Prostate gland (tissue), 2 donors: Measurements from ENCODE around the gene RXYLT1. TPM values are rescaled to one million over a fixed set of nuclear protein-coding genes. Genes with fewer than 3 reads are reported as not detected.
"Not testable (repeated sequence)": the region's sequence is repeated elsewhere in the genome, so short reads cannot be mapped to it uniquely, and the experiment has no call there.

ENCODE experiments used
- DNase-seq: peaks from one replicate; pipeline ENCODE4 v3.0.0-alpha.2; 2019; ENCODE audit warnings: low spot score
- H3K27ac ChIP-seq, 2 donors: fragments of 200-600 bp; sonication (generic); 2 replicates each; pipeline ENCODE4 v1.5.1; 2017 to 2019
- H3K27me3 ChIP-seq: fragments of 200-600 bp; sonication (generic); replicated peaks from 2 replicates; pipeline ENCODE4 v1.5.1; 2019; ENCODE audit not compliant: insufficient read depth
- H3K36me3 ChIP-seq, 2 donors: fragments of 200-600 bp; sonication (generic); 1 replicate in 1 of 2; 2 replicates in 1 of 2; pipeline versions ENCODE4 v1.5.1 to v1.8.1; 2017 to 2019
- H3K4me1 ChIP-seq: fragments of 200-600 bp; sonication (generic); replicated peaks from 2 replicates; pipeline ENCODE4 v1.5.1; 2019
- H3K4me3 ChIP-seq, 2 donors: fragments of 200-600 bp; sonication (generic); 2 replicates each; pipeline ENCODE4 v1.5.1; 2017 to 2019
- H3K9me3 ChIP-seq: fragments of 200-600 bp; sonication (generic); 2 replicates; pipeline ENCODE4 v1.5.1; 2017
- POLR2A ChIP-seq: fragments of 450-650 bp; IDR thresholded peaks from one replicate; pipeline ENCODE4 v1.6.1; 2016; ENCODE audit warnings: antibody characterized with exemption, mild to moderate bottlenecking
- POLR2AphosphoS5 ChIP-seq: sonication (generic); formaldehyde crosslinking; IDR thresholded peaks from one replicate; pipeline ENCODE4 v1.6.1; 2017; ENCODE audit warnings: antibody characterized with exemption
- WGBS: methylation state at CpG from one replicate; pipeline ENCODE4 v1.1.5; 2018; 5-methylcytosine and 5-hydroxymethylcytosine counted together
- intact Hi-C: fragments of 100-400 bp; cut with DNase I; formaldehyde crosslinking; loops from one replicate; pipeline ENCODE4 v1.14.2; 2022
- total RNA-seq, 2 donors: library from RNA; depleted of rRNA; stranded (reverse); fragments of >200 nt; gene quantifications; one replicate each; pipeline ENCODE4 v1.1.0, GENCODE V29; 2016
- TF ChIP-seq, protein P1 (sequence below), 4 experiments: fragments of 200-600 bp in 2 of 4; fragments of 450-650 bp in 2 of 4; sonication (generic) in 2 of 4; IDR thresholded peaks; 1 replicate in 3 of 4; 2 replicates in 1 of 4; pipeline ENCODE4 v1.5.1; 2016 to 2019; ENCODE audit warnings: antibody characterized with exemption in 4 of 4, mild to moderate bottlenecking in 2 of 4, moderate library complexity in 2 of 4

RXYLT1 gene
- total RNA-seq, 2 donors from 2014 or later, result 23.7 to 32.9 TPM

DNA sequence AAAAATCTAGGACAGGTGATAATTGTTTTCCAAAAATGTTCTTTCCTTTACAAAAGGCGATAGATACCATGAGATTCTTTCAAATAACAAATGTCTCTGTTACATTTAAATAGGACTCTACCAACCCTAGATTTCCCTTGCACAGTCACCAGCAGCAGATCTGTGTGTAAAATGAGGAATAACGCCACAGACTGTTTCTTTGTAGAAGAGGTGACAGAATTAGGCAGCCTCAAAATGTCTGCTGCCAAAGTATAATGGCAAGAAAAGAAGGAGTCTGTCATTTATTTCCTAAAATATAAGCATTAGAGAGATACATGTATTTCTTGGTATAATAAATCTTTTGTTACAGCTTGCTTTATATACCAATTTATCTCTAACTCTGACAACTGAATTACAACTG lies 56.3 kb downstream of the RXYLT1 start:
- Histone ChIP-seq H3K36me3 (no peaks in the 10 kb centered on the region), H3K27ac (no peak overlapping the region), H3K9me3 (no peaks in the 10 kb centered on the region), H3K27me3 (no peaks in the 10 kb centered on the region), H3K4me3 (no peak overlapping the region), H3K4me1 (no peaks in the 10 kb centered on the region)
- WGBS, result 65% methylated on average over 2 of the region's 2 CpGs
- no peak for TF ChIP-seq POLR2AphosphoS5
- intact Hi-C loops, result no loop called here
- DNase-seq, result no peak

DNA sequence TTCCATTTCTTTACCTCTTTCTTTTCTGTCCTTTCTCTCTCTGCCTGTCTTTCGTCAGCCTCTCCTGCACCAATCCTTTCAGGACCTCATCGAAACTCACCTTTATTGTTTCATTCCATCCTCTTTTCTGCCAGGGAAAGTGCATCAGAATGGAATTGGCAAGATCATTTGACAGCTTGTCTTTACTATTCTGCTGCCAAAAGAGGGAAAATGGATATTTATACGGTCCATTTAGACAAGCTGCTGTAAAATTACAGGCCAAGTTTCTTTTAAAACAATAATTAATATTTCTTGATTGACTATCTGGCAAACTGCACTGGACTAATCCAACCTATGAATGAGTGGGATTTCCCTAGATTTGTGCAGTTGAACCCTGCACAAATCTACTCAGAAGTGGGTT lies 57.2 kb downstream of the RXYLT1 start:
- intact Hi-C loops, result no loop called here

DNA sequence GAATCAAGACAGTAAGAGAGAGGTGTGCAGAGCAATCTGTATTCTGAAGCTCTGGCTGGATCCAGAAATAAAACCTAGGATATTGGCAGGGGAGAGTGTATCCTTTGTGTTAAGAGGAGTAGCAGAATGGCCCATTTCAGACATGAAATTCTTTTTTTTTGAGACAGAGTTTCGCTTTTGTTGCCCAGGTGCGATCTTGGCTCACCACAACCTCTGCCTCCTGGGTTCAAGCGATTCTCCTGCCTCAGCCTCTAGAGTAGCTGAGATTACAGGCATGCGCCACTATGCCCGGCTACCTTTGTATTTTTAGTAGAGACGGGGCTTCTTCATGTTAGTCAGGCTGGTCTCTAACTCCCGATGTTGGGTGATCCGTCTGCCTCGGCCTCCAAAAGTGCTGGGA lies 58.7 kb downstream of the RXYLT1 start:
- no peak for DNase-seq
- Histone ChIP-seq H3K4me1 (no peaks in the 10 kb centered on the region), H3K27me3 (no peaks in the 10 kb centered on the region), H3K36me3 (no peaks in the 10 kb centered on the region), H3K9me3 (no peaks in the 10 kb centered on the region), H3K4me3 (no peak overlapping the region), H3K27ac (no peak overlapping the region)
- WGBS, result 94% methylated on average over 9 of the region's 9 CpGs
- TF ChIP-seq POLR2AphosphoS5, result no peak
- TF ChIP-seq, protein P1, sequence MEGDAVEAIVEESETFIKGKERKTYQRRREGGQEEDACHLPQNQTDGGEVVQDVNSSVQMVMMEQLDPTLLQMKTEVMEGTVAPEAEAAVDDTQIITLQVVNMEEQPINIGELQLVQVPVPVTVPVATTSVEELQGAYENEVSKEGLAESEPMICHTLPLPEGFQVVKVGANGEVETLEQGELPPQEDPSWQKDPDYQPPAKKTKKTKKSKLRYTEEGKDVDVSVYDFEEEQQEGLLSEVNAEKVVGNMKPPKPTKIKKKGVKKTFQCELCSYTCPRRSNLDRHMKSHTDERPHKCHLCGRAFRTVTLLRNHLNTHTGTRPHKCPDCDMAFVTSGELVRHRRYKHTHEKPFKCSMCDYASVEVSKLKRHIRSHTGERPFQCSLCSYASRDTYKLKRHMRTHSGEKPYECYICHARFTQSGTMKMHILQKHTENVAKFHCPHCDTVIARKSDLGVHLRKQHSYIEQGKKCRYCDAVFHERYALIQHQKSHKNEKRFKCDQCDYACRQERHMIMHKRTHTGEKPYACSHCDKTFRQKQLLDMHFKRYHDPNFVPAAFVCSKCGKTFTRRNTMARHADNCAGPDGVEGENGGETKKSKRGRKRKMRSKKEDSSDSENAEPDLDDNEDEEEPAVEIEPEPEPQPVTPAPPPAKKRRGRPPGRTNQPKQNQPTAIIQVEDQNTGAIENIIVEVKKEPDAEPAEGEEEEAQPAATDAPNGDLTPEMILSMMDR (IDR thresholded peaks at IDR 0.05), result no peak
- no peak for TF ChIP-seq POLR2A
- intact Hi-C loops, result no loop called here

More for the DNA sequence above, 57.2 kb downstream of the RXYLT1 start:
- 50% methylated on average over 3 of the region's 3 CpGs for WGBS
- Histone ChIP-seq H3K4me1 (no peaks in the 10 kb centered on the region), H3K36me3 (no peaks in the 10 kb centered on the region), H3K9me3 (no peaks in the 10 kb centered on the region), H3K4me3 (no peak overlapping the region), H3K27ac (no peak overlapping the region), H3K27me3 (no peaks in the 10 kb centered on the region)
- DNase-seq, result no peak
- TF ChIP-seq POLR2A (no peak), POLR2AphosphoS5 (no peak)
- TF ChIP-seq, protein P1 (IDR thresholded peaks at IDR 0.05), result no peak

DNA sequence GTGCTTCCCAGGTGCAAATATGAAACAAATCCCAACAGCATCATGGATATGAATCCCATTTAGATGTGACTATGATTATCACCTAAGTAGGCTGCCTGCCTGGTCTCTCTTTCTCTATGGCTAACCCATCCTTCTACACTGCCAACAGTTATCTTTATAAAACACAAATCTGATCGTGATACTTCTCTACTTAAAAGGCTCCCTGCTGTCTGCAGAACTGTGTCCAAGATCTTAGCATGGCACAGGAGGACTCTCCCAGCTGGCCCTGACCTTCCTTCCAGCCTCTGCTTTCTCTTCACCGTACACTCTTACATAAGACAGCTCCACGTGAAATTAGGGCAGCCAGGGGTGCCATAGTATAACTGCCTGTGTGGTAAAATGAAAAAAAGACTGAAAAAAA lies 61.3 kb downstream of the RXYLT1 start:
- intact Hi-C loops, result loop anchor here (2.0 to 10.0 kb wide), 3 partner anchors 244 to 564 kb away; partner anchors contain the start of gene XPOT
- no peak for TF ChIP-seq POLR2AphosphoS5
- no peak for TF ChIP-seq POLR2A
- TF ChIP-seq, protein P1 (IDR thresholded peaks at IDR 0.05), result no peak
- Histone ChIP-seq H3K27me3 (no peaks in the 10 kb centered on the region), H3K4me1 (no peaks in the 10 kb centered on the region), H3K9me3 (no peaks in the 10 kb centered on the region), H3K27ac (no peak overlapping the region), H3K4me3 (no peak overlapping the region), H3K36me3 (no peaks in the 10 kb centered on the region)
- DNase-seq, result no peak
- 46% methylated on average over 3 of the region's 3 CpGs for WGBS

DNA sequence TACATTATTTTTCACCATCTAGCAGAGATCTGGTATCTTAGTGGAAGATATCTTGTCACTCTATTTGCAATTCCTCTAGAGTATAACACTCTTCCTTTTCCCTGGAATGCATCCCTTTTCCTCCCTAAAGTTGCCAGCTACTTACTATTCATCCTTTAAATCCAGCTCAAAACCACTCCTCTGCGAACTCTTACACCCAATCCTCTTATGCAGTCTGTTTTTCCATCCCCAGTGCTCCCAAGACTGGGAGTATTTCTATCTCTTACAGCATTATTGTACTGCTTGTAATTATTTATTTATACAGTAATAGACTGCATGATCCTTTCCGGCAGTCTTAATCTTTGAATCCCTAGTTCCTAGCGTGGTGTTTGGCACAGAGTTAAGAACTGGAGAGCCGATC lies 61.9 kb downstream of the RXYLT1 start:
- H3K4me1 ChIP-seq, result no peaks in the 10 kb centered on the region
- no peak overlapping the region for H3K4me3 ChIP-seq
- no peak for TF ChIP-seq POLR2A
- no peaks in the 10 kb centered on the region for H3K9me3 ChIP-seq
- intact Hi-C loops, result loop anchor here (2.0 to 10.0 kb wide), 3 partner anchors 243 to 563 kb away; partner anchors contain the start of gene XPOT
- 29% methylated on average over 4 of the region's 4 CpGs for WGBS
- no peaks in the 10 kb centered on the region for H3K27me3 ChIP-seq
- no peak for DNase-seq
- H3K27ac ChIP-seq, result no peak overlapping the region
- H3K36me3 ChIP-seq, result no peaks in the 10 kb centered on the region

DNA sequence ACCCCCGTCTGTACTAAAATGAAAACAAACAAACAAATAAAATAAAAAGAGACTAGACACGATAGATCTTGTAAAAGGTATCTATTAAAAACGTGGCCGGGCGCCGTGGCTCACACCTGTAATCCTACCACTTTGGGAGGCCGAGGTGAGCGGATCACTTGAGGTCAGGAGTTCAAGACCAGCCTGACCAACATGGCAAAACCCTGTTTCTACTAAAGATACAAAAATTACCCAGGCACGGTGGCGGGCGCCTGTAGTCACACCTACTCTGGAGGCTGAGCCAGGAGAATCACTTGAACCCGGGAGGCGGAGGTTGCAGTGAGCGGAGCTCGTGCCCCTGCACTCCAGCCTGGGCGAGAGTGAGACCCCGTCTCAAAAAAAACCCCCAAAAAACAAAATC lies 63.0 kb downstream of the RXYLT1 start:
- not testable (repeated sequence) for H3K9me3 ChIP-seq, H3K27ac ChIP-seq, H3K36me3 ChIP-seq, H3K4me1 ChIP-seq, H3K4me3 ChIP-seq, DNase-seq, H3K27me3 ChIP-seq
- intact Hi-C loops, result loop anchor here (10.0 kb wide), 2 partner anchors 242 to 562 kb away; partner anchors contain the start of gene XPOT
- 88% methylated on average over 17 of the region's 17 CpGs for WGBS
